Measurements from ENCODE around the gene RHEX.

DNA sequence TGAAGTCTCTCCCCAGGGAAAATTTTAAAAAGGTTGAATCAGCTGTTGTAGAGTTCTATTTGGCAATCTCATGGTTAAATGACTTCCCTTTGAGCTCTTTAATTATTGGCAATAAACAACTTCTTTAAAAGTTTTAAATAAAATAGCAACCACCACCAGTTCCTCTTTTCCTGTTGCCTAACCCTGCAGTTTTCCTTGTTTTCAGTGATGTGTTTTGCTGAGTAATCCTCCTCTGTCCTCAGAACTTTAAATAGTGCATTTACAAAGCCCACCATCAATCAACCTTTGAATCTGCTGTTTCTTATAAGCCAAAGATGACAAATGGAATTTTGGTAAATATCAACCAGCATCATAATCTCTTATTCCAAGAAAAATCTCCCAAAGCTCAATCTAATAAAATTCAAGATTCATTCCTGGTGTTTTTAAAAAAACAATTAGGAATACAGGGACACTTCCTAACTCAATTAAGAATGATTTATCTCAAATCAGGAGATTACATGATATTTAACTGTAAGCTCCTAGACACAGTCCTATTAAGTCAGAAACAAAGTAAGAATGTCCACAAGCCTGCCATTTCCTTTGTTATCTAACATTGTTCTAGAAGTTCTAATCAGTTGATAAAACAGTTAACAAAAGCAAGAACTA is 49.4 kb downstream of the RHEX start:
- TF ChIP-seq E2F5 (CRISPR knock-in tag; IDR thresholded peaks at IDR 0.05), result no peak
- TF ChIP-seq CTCF (IDR thresholded peaks at IDR 0.05), result no peak
- TF ChIP-seq, protein P1, sequence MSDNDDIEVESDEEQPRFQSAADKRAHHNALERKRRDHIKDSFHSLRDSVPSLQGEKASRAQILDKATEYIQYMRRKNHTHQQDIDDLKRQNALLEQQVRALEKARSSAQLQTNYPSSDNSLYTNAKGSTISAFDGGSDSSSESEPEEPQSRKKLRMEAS (CRISPR knock-in tag; IDR thresholded peaks at IDR 0.05), result no peak
- TF ChIP-seq RORB (CRISPR knock-in tag; IDR thresholded peaks at IDR 0.05), result no peak
- TF ChIP-seq, protein P2, sequence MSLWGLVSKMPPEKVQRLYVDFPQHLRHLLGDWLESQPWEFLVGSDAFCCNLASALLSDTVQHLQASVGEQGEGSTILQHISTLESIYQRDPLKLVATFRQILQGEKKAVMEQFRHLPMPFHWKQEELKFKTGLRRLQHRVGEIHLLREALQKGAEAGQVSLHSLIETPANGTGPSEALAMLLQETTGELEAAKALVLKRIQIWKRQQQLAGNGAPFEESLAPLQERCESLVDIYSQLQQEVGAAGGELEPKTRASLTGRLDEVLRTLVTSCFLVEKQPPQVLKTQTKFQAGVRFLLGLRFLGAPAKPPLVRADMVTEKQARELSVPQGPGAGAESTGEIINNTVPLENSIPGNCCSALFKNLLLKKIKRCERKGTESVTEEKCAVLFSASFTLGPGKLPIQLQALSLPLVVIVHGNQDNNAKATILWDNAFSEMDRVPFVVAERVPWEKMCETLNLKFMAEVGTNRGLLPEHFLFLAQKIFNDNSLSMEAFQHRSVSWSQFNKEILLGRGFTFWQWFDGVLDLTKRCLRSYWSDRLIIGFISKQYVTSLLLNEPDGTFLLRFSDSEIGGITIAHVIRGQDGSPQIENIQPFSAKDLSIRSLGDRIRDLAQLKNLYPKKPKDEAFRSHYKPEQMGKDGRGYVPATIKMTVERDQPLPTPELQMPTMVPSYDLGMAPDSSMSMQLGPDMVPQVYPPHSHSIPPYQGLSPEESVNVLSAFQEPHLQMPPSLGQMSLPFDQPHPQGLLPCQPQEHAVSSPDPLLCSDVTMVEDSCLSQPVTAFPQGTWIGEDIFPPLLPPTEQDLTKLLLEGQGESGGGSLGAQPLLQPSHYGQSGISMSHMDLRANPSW (CRISPR knock-in tag; conservative IDR thresholded peaks at IDR 0.05; ENCODE audit: low read depth), result no peak

Measured in WTC11 (cell line).